MM.1S (cell line): Measurements from ENCODE around the gene TBX1.

Source experiments
- EZH2 ChIP-seq: fragments of 300-600 bp; sonication (generic); optimal IDR thresholded peaks from 2 replicates; pipeline ENCODE3; 2017; ENCODE audit warnings: low read depth, mild to moderate bottlenecking, antibody characterized with exemption, low read length, mixed read lengths
- EZH2phosphoT487 ChIP-seq: fragments of 300-600 bp; sonication (generic); IDR thresholded peaks from 2 replicates; pipeline ENCODE4 v1.6.1; 2018; ENCODE audit warnings: antibody characterized with exemption, low read length
- TF ChIP-seq, protein P1 (sequence below): fragments of 300-600 bp; sonication (generic); IDR thresholded peaks from 2 replicates; pipeline ENCODE4 v1.5.1; 2016; ENCODE audit warnings: antibody characterized with exemption, low read length, mixed read lengths

DNA sequence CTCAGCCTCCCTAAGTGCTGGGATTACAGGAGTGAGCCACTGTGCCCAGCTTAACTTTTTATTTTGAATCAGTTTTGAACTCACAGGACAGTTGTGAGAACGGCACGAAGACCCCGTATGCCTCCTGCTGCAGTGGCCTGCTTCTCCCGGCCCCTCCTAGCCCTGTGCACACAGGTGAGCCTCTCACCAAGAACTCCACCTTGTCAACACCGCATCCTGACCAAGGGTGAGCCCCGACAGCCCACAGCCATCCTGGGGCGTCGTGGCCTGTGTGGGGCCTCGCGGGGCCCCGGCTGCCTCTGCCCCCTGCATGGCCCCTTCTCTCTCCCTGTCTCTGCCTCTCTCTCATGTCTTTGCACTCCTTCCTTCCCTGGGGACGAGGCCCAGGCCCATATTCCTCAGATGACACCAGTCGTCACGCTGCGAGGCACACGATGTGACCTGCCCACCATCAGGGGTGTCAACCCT is 55.3 kb downstream of the TBX1 start:
- TF ChIP-seq EZH2 (no peak), EZH2phosphoT487 (no peak)
- TF ChIP-seq, protein P1, sequence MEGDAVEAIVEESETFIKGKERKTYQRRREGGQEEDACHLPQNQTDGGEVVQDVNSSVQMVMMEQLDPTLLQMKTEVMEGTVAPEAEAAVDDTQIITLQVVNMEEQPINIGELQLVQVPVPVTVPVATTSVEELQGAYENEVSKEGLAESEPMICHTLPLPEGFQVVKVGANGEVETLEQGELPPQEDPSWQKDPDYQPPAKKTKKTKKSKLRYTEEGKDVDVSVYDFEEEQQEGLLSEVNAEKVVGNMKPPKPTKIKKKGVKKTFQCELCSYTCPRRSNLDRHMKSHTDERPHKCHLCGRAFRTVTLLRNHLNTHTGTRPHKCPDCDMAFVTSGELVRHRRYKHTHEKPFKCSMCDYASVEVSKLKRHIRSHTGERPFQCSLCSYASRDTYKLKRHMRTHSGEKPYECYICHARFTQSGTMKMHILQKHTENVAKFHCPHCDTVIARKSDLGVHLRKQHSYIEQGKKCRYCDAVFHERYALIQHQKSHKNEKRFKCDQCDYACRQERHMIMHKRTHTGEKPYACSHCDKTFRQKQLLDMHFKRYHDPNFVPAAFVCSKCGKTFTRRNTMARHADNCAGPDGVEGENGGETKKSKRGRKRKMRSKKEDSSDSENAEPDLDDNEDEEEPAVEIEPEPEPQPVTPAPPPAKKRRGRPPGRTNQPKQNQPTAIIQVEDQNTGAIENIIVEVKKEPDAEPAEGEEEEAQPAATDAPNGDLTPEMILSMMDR = no peak
